ENCODE data around the gene TM4SF1. TPM values are rescaled to one million over a fixed set of nuclear protein-coding genes. Genes with fewer than 3 reads are reported as not detected.
A peak's percentile ranks its signal among the peaks of the same experiment; 100 is the strongest.
"Not testable (repeated sequence)": the region's sequence is repeated elsewhere in the genome, so short reads cannot be mapped to it uniquely, and the experiment has no call there.

Gene TM4SF1
- total RNA-seq, 1 donor from 2014 or later, result 28.9 TPM

DNA sequence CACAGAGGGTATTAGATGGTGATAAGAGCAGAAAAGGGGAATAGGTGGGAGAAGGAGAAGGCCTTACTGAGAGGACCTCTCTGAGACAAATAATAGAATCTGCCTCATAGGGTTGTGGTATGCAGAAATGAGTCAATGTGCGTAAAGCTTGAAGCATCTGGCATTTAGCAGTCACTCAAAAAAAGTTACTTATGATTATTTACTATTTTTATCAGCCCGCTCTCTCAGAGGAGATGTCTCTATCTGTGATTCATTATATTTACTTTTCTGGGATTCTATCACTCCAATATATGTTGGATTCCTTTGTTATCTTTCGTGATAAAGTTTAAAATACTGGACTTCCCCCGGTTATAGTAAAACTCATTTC lies 4.6 kb upstream of the TM4SF1 start:
- Histone ChIP-seq H3K79me2 (ENCODE audit: insufficient read depth, low read length) (peaks cover 4% of the 10 kb centered on the region), H4K20me1 (ENCODE audit: insufficient read depth, low read length) (no peaks in the 10 kb centered on the region), H3K27ac (ENCODE audit: low read depth, low read length) (peak overlapping the region; percentile 86), H3K9me3 (ENCODE audit: insufficient read depth, low read depth, low read length) (no peaks in the 10 kb centered on the region), H3K4me1 (ENCODE audit: insufficient read depth, low read length) (peaks cover 57% of the 10 kb centered on the region), H2AFZ (ENCODE audit: low read depth, low read length) (no peak overlapping the region), H3K27me3 (ENCODE audit: insufficient read depth, low read length) (no peaks in the 10 kb centered on the region), H3K4me3 (ENCODE audit: insufficient read depth, low read depth, low read length) (no peak overlapping the region), H3K36me3 (ENCODE audit: insufficient read depth, low read length) (no peaks in the 10 kb centered on the region), H3K9ac (ENCODE audit: low read length) (peak overlapping the region; percentile 74), H3K4me2 (ENCODE audit: low read length) (peak overlapping the region; percentile 70)
- DNase-seq (ENCODE audit: low read depth), result peak; percentile 91
- Mint-ChIP-seq H3K4me3 (ENCODE audit: unreplicated experiment) (no peak overlapping the region), H3K4me1 (ENCODE audit: low read depth, unreplicated experiment) (peaks cover 52% of the 10 kb centered on the region), H3K27me3 (ENCODE audit: low read depth, unreplicated experiment) (no peaks in the 10 kb centered on the region), H3K36me3 (ENCODE audit: low read depth, unreplicated experiment) (no peaks in the 10 kb centered on the region), H3K9me3 (ENCODE audit: unreplicated experiment) (no peaks in the 10 kb centered on the region), H3K27ac (ENCODE audit: unreplicated experiment) (no peak overlapping the region)
- FAIRE-seq, result no peak
- TF ChIP-seq, protein P1, sequence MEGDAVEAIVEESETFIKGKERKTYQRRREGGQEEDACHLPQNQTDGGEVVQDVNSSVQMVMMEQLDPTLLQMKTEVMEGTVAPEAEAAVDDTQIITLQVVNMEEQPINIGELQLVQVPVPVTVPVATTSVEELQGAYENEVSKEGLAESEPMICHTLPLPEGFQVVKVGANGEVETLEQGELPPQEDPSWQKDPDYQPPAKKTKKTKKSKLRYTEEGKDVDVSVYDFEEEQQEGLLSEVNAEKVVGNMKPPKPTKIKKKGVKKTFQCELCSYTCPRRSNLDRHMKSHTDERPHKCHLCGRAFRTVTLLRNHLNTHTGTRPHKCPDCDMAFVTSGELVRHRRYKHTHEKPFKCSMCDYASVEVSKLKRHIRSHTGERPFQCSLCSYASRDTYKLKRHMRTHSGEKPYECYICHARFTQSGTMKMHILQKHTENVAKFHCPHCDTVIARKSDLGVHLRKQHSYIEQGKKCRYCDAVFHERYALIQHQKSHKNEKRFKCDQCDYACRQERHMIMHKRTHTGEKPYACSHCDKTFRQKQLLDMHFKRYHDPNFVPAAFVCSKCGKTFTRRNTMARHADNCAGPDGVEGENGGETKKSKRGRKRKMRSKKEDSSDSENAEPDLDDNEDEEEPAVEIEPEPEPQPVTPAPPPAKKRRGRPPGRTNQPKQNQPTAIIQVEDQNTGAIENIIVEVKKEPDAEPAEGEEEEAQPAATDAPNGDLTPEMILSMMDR (IDR thresholded peaks at IDR 0.05; ENCODE audit: insufficient read depth, low read depth, low read length), result no peak
- no peak for TF ChIP-seq EZH2 (IDR thresholded peaks at IDR 0.05; ENCODE audit: insufficient read depth, low read length)

DNA sequence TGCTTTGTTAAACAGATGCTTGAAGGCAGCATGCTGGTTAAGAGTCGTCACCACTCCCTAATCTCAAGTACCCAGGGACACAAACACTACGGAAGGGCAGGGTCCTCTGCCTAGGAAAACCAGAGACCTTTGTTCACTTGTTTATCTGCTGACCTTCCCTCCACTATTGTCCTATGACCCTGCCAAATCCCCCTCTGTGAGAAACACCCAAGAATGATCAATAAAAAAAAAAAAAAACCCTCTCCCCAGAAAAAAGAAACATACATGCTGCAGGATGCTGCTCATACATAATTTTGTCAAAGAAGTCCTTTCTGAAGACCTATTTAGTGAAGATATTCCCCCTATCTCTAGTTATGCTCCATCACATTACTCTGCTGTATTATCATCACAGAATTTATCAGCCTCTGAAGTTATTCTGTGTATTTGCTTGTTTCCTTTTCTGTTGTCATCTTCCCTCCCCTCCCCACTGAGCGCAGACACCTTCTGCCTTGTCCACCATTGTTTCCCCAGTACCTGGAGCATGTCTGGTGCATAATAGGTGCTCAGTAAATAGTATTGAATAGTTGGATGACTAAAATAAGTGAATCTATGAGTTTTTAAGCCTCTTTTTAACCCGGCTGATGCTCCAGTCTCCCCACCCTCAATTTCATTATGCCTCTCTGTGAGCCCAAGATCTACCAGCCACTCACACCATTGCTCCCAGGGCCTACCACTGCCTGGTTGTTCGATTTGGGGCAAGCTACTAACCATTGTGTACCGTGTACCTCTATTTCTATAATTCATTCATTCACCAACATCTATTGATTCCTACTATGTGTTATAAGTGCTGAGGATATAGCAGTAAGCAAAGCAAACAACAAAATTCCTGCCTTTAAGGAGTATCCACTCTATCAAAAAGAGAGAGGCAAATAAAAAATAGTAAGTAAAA lies 4.0 kb upstream of the TM4SF1 start:
- peaks cover 10% of the 10 kb centered on the region for H3K79me2 ChIP-seq (ENCODE audit: insufficient read depth, low read length)
- no peaks in the 10 kb centered on the region for H3K9me3 ChIP-seq (ENCODE audit: insufficient read depth, low read depth, low read length)
- TF ChIP-seq, protein P1 (IDR thresholded peaks at IDR 0.05; ENCODE audit: insufficient read depth, low read depth, low read length), result no peak
- no peak for TF ChIP-seq EZH2 (IDR thresholded peaks at IDR 0.05; ENCODE audit: insufficient read depth, low read length)
- no peak overlapping the region for H2AFZ ChIP-seq (ENCODE audit: low read depth, low read length)
- H3K9ac ChIP-seq (ENCODE audit: low read length), result peak overlapping the region; percentile 74
- H3K27me3 Mint-ChIP-seq (ENCODE audit: low read depth, unreplicated experiment), result no peaks in the 10 kb centered on the region
- H3K27ac Mint-ChIP-seq (ENCODE audit: unreplicated experiment), result no peak overlapping the region
- no peak overlapping the region for H3K4me3 ChIP-seq (ENCODE audit: insufficient read depth, low read depth, low read length)
- no peaks in the 10 kb centered on the region for H4K20me1 ChIP-seq (ENCODE audit: insufficient read depth, low read length)
- DNase-seq (ENCODE audit: low read depth), result no peak
- FAIRE-seq, result no peak
- H3K27me3 ChIP-seq (ENCODE audit: insufficient read depth, low read length), result no peaks in the 10 kb centered on the region
- no peaks in the 10 kb centered on the region for H3K9me3 Mint-ChIP-seq (ENCODE audit: unreplicated experiment)
- H3K4me1 ChIP-seq (ENCODE audit: insufficient read depth, low read length), result peaks cover 52% of the 10 kb centered on the region
- no peak overlapping the region for H3K4me3 Mint-ChIP-seq (ENCODE audit: unreplicated experiment)
- peaks cover 51% of the 10 kb centered on the region for H3K4me1 Mint-ChIP-seq (ENCODE audit: low read depth, unreplicated experiment)
- H3K27ac ChIP-seq (ENCODE audit: low read depth, low read length), result peak overlapping the region; percentile 86
- no peaks in the 10 kb centered on the region for H3K36me3 ChIP-seq (ENCODE audit: insufficient read depth, low read length)
- no peaks in the 10 kb centered on the region for H3K36me3 Mint-ChIP-seq (ENCODE audit: low read depth, unreplicated experiment)
- H3K4me2 ChIP-seq (ENCODE audit: low read length), result peak overlapping the region; percentile 70

DNA sequence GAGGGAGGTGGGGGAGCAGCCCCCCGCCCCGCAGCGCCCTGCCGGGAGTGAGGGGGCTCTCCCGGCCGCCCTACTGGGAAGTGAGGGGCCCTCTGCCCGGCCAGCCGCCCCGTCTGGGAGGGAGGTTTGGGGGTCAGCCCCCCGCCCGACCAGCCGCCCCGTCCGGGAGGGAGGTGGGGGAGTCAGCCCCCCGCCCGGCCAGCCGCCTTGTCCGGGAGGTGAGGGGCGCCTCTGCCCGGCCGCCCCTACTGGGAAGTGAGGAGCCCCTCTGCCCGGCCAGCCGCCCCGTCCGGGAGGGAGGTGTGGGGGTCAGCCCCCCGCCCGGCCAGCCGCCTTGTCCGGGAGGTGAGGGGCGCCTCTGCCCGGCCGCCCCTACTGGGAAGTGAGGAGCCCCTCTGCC lies 2.8 kb upstream of the TM4SF1 start:
- H3K9ac ChIP-seq (ENCODE audit: low read length); H3K27ac Mint-ChIP-seq (ENCODE audit: unreplicated experiment): not testable (repeated sequence)

More for the DNA sequence above, 2.8 kb upstream of the TM4SF1 start:
- H3K27me3 Mint-ChIP-seq (ENCODE audit: low read depth, unreplicated experiment); H3K9me3 Mint-ChIP-seq (ENCODE audit: unreplicated experiment); H4K20me1 ChIP-seq (ENCODE audit: insufficient read depth, low read length); H3K27me3 ChIP-seq (ENCODE audit: insufficient read depth, low read length); H3K4me2 ChIP-seq (ENCODE audit: low read length); FAIRE-seq; H3K9me3 ChIP-seq (ENCODE audit: insufficient read depth, low read depth, low read length); H3K4me3 Mint-ChIP-seq (ENCODE audit: unreplicated experiment); H3K36me3 Mint-ChIP-seq (ENCODE audit: low read depth, unreplicated experiment); H3K4me3 ChIP-seq (ENCODE audit: insufficient read depth, low read depth, low read length); DNase-seq (ENCODE audit: low read depth); H3K36me3 ChIP-seq (ENCODE audit: insufficient read depth, low read length); H3K27ac ChIP-seq (ENCODE audit: low read depth, low read length); H2AFZ ChIP-seq (ENCODE audit: low read depth, low read length): not testable (repeated sequence)
- H3K4me1 Mint-ChIP-seq (ENCODE audit: low read depth, unreplicated experiment), result peaks cover 45% of the 10 kb centered on the region
- peaks cover 22% of the 10 kb centered on the region for H3K79me2 ChIP-seq (ENCODE audit: insufficient read depth, low read length)
- peaks cover 44% of the 10 kb centered on the region for H3K4me1 ChIP-seq (ENCODE audit: insufficient read depth, low read length)
